GM21825 (cell line): ENCODE data around the gene TRIM24.
"Not testable (repeated sequence)": the region's sequence is repeated elsewhere in the genome, so short reads cannot be mapped to it uniquely, and the experiment has no call there.

ENCODE experiments used
- ATAC-seq: cut with Tn5 transposase; IDR thresholded peaks from one replicate; pipeline ENCODE4 v1.9.1; 2021; ENCODE audit warnings: mild to moderate bottlenecking, moderate library complexity; ENCODE audit not compliant: unreplicated experiment

TRIM24 gene

DNA sequence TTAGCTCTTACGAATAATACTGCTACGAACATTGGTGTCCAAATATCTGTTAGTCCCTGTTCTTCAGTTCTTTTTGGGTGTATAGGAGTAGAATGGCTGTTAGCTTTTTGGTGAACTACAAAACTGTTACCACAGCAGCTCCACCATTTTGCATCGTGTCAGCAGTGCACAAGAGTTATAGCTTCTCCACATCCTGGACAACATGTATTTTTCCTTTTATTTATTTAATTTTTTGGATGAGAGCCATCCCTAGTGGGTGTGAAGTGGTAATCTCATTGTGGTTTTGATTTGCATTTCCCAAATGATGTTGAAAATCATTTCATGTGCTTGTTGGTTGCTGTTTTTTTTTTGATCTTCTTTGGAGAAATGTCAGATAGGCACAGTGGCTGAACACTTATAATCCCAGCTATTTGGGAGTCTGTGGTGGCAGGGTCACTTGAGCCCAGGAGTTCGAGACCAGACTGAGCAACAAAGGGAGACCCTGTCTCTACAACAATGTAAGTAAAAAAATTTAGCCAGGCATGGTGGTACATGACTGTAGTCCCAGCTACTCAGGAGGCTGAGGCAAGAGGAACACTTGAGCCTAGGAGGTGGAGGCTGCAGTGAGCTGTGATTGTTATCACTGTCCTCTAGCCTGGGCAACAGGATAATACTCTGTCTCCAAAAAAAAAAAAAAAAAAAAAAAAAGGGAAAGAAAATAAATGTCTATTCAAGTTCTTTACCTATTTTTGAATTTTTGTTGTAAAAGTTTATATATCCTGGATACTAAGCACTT lies 31.7 kb downstream of the TRIM24 start:
- no peak for ATAC-seq

GRCh38 chr7:138492423-138492822 lies 32.4 kb downstream of the TRIM24 start:
- ATAC-seq, result no peak

- no peak for ATAC-seq
Measured at GRCh38 chr7:138493535-138493934, 33.5 kb downstream of the TRIM24 start.

DNA sequence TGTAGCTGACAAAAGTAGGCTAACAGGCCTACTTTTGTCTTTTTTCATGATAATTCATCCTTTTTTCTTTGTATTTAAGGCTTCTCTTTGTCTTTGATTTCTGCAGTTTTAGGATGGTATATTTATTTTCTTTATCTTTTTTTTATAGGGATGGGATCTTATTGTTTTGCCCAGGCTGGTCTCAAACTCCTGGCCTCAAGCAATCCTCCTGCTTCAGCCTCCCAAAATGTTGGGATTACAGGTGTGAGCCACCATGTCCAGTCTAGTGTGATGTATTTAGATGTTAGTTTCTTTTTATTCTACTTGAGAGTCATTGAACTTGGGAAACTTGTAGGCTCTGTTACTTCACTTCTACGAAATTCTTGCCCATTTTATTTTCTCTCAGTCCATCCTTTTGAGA lies 35.4 kb downstream of the TRIM24 start:
- ATAC-seq, result no peak

DNA sequence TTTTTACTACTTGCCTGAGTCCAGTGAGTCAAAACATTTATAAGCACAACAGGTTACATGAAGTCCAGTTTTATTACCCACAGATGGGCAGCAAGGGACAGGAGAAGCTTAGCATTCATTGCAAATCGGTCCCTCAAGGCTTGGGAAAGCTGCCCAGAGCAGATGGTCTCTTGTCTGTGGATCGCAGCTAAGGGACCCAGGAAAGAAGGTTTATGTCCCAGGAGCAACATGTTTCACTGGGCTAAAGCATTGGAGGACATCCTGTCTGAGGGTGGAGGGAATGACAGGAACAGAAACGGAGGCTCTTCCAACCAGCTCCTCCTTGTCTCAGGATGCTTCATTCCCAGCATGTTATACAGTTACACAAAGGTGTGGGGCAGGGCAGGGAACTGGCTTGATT lies 39.3 kb downstream of the TRIM24 start:
- no peak for ATAC-seq

DNA sequence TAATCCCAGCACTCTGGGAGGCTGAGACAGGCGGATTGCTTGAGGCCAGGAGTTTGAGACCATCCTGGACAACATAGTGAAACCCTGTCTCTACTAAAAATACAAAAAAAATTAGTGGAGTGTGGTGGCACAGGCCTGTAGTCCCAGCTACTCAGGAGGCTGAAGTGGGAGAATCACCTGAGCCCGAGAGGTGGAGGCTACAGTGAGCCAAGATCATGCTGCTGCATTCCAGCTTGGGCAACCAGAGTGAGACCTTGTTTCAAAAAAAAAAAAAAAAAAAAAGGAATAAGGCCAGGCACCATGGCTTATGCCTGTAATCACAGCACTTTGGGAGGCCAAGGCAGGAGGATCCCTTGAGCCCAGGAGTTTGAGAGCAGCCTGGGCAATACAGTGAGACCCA lies 40.2 kb downstream of the TRIM24 start:
- not testable (repeated sequence) for ATAC-seq

- ATAC-seq, result no peak
Measured at GRCh38 chr7:138500892-138501291, 40.8 kb downstream of the TRIM24 start.

DNA sequence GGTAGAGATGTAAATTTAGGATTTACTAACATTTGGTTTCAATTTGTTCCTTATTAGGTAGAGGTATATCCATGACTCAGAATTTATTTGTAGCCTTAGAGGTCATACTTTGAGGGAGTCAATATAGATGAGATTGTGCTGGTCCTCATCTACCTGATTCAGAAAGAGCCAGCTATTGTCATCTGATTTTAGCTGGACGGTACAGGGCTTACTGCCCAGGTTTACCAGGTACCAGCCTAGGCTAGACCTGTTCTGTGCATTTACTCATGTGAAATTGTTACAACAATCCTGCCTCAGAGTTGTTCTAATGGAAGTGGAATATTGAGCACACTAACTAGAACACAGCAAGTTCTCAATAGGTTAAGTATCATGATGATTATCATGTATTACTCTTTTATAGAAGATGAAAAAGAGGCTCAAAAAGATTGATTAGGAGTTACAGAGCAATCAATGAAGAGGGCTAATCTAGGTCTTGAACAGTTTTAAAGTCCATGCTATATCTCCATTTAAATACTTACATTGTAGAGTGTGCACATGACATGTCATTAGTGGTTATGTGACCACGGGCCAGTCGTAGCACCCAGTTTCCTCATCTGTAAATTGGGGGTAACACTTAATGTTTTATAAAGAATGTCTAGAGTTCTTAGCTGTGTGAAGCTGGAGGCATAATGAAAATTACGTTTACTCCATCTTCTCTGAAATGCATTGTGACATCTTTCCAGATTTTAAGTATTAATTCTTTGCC lies 42.1 kb downstream of the TRIM24 start:
- ATAC-seq, result no peak

DNA sequence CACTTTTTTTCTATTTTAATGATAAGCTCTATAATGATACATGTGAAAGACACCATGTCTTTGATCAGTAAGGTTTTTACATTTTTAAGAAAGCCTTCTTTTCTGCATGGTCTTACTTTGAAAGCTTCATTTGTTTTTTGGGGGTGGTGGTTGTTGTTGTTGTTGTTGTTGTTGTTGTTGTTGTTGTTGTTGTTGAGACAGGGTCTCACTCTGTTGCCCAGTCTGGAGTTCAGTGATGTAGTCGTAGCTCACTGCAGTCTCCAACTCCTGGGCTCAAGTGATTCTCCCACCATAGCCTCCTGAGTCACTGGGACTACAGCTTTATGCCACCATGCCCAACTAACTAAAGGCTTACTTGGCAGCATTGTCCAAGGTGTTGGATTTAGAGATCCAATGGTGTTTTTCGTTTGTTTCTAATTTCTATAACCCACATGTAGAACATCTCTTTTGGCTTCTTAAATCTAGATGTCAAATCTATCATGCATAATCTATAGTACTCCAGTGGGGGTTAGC lies 45.4 kb downstream of the TRIM24 start:
- ATAC-seq, result no peak

DNA sequence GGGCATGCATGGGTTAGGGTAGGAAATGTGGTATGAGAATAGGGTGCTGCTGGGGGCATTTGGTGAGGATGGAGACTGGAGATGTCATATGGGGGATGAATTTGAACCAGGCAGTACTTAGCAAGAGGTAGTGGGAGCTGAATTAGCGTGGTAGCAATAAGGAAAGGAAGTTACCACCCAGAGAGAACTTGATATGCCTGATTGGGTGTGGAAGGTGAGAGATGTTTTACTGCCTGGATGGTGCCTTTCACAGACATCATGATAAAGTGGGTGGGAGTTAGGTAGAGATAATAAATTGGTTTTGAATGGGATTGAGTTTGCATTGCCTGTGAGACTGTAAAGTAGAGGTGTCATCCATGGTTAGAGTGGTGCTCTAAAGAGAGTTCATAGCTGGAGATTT lies 46.7 kb downstream of the TRIM24 start:
- no peak for ATAC-seq

DNA sequence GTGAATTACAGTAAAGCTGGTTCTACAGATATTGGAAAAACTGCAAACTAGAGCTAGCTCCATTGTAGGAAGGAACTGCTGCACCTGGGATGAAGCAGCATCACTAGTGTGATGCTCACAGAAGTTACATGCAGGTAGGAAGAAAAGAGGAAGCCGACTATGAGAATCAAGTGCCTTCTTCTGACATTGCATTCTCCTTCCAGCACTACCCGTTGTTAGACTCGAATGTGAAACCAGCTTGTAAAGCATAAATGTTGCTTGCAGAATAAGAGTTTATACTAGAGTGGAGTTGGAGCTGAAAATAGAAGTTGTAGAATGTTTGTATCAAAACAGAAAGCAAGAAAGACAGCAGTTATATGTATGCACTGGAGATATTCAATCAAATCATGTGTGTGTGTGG lies 49.9 kb downstream of the TRIM24 start:
- ATAC-seq, result no peak

DNA sequence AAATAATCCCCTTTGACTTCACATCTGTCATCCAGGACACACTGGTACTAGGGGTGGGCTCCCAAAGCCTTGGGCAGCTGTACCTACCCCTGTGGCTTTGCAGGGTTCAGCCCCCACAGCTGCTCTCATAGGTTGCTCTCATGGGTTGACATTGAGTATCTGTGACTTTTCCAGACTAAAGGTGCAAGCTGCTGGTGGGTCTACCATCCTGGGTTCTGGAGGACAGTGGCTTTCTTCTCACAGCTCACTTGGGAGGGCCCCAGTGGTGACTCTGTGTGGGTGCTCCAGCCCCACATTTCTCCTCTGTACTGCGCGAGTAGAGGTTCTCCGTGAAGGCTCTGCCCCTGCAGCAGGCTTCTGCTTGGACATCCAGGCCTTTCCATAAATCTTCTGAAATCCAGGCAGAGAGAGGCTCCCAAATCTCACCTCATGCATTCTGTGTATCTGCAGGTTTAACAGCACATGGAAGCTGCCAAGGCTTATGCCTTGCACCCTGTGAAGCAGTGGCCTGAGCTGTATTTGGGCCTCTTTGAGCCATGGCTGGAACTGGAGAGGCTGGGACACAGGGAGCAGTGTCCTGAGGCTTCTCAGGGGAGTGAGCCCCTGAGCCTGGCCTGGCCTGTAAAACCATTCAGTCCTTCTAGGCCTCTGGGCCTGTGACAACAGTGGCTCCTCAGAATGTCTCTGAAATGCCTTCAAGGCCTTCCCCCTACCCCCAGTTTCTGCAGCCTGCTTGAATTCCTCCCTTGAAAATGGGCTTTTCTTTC lies 52.2 kb downstream of the TRIM24 start:
- ATAC-seq, result no peak

DNA sequence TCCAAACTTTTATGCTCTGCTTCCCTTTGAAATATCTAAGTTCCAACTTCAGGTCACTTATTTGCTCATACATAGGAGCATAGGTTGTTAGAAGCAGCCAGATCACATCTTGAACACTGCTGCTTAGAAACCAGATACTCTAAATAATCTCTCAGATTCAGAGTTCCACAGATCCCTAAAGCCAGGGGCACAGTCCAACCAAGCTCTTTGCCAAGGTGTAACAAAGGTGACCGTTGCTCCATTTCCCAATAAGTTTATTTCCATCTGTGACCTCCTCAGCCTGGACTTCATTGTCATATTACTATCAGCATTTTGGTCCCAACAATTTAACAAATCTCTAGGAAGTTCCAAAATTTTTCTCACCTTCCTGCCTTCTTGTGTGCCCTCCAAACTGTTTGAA lies 52.8 kb downstream of the TRIM24 start:
- ATAC-seq, result no peak

- no peak for ATAC-seq
Measured at GRCh38 chr7:138513344-138513871, 53.3 kb downstream of the TRIM24 start.

GRCh38 chr7:138514044-138514443 lies 54.0 kb downstream of the TRIM24 start:
- ATAC-seq, result no peak

GRCh38 chr7:138515001-138515528 lies 55.0 kb downstream of the TRIM24 start:
- no peak for ATAC-seq

DNA sequence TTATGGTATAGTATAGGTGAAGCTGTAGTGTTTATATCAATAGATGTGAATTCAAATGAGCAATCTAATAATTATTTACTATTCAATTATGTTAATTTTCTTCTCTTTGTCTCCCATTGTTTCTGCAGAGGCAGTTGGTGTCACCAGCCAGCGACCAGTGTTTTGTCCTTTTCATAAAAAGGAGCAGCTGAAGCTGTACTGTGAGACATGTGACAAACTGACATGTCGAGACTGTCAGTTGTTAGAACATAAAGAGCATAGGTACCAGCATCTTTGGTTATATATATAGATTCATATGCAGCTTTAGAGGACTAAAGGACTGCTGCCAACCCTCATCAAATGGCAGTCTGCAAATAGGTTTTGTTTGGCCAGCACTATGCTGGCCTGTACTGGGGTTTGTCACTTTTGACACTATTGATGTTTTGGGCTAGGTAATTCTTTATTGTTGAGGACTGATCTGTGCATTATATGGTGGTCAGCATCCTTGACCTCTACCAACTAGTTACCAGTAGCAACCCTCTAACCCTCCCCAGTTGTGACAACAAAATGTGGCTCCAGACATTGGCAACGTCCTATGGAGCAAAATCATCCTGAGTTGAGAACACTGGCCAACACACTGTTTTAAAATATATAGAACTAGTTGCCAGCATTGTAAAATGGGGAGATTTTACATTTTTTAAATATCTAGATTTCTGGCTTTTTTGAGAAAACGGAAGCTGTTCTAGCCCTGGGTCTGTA lies 59.2 kb downstream of the TRIM24 start:
- no peak for ATAC-seq

DNA sequence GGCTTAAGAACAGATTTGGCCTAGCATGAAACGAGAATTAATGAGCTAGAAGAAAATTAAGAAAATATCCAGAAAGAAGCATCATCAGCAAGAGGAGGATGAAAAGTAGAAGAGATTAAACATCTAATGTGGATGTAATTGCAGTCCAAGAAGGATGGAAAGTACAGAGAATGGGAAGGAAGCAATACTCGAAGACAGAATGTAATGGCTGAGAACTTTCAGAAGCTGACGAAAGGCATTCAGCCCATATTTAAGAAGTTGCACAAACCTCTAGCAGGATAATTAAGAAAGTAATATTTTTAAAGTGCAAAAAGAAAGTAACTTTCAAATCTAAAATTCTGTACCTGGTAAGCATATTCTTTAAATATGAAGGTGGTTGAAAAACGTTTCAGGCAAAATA lies 60.7 kb downstream of the TRIM24 start:
- ATAC-seq, result no peak

GRCh38 chr7:138521837-138522461 lies 61.9 kb downstream of the TRIM24 start:
- ATAC-seq, result no peak

DNA sequence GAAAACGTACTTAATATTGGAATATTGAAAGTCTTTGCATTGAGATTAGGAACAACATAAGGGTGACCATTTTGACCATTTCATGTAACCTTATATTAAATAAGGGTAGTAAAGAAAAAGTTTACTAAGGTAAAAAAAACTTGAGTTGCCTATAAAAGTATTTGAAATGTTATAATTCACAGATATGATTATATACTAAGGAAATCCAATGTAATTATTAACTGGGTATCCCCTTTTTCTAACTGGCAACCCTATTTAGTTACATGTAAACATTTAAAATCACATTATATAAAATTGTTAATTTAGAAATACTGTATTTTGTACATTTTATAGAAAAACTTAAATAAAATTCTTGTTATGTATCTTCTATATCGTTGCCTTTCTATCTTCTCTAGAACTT lies 64.2 kb downstream of the TRIM24 start:
- no peak for ATAC-seq
